GM12864 (cell line): Measurements from ENCODE around the gene TSPAN9.

Experiments used
- DNase-seq: peaks from one replicate; pipeline ENCODE4 v3.0.0-alpha.2; 2011; ENCODE audit warnings: low read depth
- H3K4me3 ChIP-seq: 2 replicates; pipeline ENCODE4 v1.5.1; 2011; ENCODE audit warnings: mild to moderate bottlenecking, low read depth, low read length, control low read depth
- TF ChIP-seq, protein P1 (sequence below): IDR thresholded peaks from 2 replicates; pipeline ENCODE4 v1.5.1; 2011; ENCODE audit warnings: low read depth, mild to moderate bottlenecking, moderate library complexity, low read length, control low read depth, inconsistent platforms; ENCODE audit errors: missing control alignments

TSPAN9 gene

DNA sequence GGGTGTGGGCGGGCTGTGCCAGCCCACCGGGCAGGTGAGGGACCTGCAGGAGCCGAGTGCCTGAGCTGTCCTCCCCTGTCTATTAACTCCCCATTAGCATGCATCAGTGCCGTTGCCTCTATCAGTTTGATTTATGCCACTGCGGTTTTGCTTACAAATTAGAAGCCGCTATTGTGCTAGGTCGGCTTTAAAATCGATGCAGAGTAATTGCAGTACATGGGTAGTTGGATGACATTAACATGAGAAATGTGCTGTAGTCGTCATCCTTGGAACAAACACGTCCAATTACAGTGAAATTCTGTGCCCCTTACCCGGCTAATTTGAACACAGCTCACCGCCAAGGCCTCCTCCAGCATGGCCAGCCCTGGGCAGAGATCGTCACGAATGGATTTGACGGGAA is 145.8 kb downstream of the TSPAN9 start:
- TF ChIP-seq, protein P1, sequence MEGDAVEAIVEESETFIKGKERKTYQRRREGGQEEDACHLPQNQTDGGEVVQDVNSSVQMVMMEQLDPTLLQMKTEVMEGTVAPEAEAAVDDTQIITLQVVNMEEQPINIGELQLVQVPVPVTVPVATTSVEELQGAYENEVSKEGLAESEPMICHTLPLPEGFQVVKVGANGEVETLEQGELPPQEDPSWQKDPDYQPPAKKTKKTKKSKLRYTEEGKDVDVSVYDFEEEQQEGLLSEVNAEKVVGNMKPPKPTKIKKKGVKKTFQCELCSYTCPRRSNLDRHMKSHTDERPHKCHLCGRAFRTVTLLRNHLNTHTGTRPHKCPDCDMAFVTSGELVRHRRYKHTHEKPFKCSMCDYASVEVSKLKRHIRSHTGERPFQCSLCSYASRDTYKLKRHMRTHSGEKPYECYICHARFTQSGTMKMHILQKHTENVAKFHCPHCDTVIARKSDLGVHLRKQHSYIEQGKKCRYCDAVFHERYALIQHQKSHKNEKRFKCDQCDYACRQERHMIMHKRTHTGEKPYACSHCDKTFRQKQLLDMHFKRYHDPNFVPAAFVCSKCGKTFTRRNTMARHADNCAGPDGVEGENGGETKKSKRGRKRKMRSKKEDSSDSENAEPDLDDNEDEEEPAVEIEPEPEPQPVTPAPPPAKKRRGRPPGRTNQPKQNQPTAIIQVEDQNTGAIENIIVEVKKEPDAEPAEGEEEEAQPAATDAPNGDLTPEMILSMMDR = no peak
- H3K4me3 ChIP-seq = no peak overlapping the region
- DNase-seq = no peak

DNA sequence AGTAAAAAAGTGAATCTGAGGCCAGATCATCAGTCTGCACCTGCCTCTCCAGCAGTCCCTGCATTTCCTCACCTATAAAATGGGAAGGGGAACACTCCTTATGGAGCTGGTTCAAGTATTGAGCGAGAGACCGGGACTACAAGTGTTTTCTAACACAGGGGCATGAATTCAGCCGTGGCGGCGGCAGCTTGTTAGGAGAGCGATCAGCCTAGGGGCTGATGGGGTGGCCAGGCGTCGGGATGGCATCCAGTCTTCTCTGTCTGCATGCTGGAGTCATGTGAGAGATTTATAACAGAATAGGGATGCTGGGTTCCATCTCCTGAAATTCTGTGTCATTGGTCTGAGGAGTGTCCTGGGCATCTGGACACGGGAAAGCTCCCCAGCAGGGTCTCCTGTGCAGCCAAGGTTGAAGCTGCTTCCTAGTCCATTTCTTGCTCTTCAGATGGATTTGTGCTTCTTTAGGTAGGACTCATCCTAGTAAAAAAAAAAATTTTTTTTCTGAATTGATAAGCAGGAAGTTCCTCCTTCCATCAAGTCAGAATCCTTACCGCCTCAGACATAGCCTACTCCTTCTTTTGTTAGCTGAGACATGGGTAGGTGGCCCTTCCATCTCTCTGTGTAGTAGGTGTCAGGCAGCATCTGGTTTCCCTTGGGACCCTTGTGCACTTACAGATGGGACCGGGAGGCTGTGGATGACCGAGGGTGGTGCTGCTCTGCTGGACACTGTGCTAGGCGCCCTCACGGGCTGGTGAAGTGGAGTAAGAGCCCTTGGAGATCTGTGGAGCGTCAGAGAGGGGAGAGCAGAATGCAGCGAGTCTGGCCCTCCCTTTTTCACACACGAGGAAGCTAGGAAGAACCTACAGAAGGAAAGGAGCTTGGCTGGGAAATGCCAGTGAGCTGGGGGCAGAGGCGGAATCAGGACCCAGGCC is 146.7 kb downstream of the TSPAN9 start:
- no peak for DNase-seq
- no peak overlapping the region for H3K4me3 ChIP-seq
- TF ChIP-seq, protein P1 = no peak

DNA sequence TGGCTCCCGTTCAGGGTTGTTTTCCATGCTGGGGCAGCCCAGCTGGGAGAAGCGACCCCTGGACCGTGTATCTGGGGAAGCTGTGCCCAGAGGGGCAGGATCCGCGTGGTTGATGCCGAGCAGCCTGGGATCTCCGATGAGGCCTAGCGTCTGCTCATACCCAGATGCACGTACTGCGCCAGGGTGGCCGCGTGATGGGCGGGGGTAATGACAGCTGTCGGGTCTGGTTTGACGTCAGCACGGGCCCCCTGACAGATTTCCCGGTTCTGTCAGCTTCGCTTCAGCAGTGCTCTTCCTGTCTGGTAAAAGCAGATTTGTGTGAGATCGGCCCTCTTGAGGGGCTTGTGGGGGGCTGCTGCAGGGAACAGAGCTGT is 147.3 kb downstream of the TSPAN9 start:
- no peak for DNase-seq
- H3K4me3 ChIP-seq = no peak overlapping the region
- TF ChIP-seq, protein P1 = no peak

DNA sequence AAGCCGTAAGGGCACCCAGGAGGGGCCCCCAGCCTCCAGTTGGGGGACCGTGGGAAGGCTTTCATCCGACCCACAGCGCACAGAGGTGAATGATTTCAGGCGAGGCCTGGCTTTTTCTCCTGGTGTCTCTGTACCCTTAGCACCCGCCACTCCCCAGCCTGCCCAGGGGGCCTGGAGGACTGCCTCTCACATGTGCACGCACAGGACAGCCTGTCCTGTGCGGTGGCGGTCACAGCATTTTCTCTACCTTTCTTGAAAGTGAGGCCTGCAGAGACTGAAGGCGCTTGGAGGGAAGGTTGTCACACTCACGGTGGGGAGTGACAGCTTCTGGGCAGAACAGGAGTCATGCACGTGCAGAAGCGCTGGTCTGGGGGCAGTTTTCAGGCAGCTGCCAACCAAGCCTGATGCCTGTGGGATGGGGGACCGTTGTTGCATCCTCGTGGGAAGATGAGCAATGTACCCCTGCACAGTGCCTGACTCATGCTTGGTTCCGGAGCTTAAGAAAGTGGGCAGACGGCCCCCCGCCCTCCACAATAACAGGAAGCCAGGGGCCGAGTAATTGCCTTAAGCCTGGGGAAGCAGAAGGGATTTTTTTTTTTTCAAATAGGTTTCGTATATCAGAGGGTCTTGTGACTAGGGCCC is 148.1 kb downstream of the TSPAN9 start:
- no peak overlapping the region for H3K4me3 ChIP-seq
- TF ChIP-seq, protein P1 = no peak
- no peak for DNase-seq

DNA sequence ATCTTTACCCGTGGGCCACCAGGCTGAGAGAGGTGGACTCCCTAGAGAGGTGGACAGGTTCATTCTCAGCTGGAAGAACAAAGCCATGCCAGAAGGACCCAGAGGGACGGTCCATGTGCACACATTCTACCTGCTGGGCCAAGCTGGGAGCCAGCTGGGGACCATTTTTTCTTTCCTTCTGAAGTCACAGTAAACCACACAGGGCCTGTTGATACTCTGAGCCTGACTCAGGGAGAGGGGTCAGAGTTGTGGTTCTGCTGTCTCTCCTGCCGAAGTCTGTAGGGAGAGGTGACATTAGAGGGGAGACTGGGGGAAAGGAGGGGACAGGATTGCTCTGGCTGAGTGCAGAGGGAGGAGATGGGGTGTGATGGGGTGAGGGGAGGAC is 148.6 kb downstream of the TSPAN9 start:
- TF ChIP-seq, protein P1 = no peak
- DNase-seq = no peak
- no peak overlapping the region for H3K4me3 ChIP-seq

DNA sequence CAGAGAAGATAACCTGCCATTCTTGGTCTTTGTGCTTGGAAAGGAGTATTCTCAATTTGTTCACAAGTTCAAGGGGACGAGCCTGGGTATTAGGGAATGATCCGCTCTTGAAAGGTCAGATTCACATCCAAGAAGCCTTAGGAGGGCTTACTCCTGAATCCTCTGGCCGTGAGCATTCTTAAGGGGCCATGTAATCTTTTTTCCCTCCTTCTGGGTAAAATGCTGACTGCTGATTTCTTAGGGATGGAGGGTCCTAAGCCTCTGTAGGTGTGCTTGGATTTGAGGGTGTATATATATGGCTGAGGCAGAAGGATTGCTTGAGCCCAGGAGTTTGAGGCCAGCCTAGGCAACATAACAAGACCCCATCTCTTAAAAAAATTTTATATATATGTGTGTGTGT is 149.1 kb downstream of the TSPAN9 start:
- H3K4me3 ChIP-seq = no peak overlapping the region
- TF ChIP-seq, protein P1 = no peak
- no peak for DNase-seq
